HG02884 (cell line): ENCODE measurements around the gene FBXO36.
"Not testable (repeated sequence)": the region's sequence is repeated elsewhere in the genome, so short reads cannot be mapped to it uniquely, and the experiment has no call there.

ENCODE experiments used
- ATAC-seq: cut with Tn5 transposase; IDR thresholded peaks from one replicate; pipeline ENCODE4 v1.9.1; 2021; ENCODE audit warnings: mild to moderate bottlenecking, moderate library complexity; ENCODE audit not compliant: unreplicated experiment

Gene FBXO36

DNA sequence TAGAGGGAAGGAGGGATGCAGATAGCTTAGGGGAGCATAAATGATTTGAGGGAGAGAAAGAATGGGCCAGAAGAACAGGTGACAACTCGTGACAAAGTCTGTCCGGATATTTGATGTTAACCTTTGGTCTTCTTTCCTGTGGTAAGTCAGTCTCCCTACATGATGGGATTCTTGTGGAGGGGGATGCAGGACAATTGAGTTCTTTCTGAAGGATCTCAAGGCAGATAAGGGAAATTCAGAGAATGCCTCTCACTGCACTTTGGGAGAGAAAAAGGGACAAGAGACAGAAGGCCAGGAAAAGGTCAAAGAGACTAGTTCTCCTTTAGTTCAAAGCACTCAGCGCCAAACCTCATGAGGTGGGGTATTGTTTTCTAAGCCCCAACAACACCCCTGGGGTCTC is 34.2 kb downstream of the FBXO36 start:
- no peak for ATAC-seq

DNA sequence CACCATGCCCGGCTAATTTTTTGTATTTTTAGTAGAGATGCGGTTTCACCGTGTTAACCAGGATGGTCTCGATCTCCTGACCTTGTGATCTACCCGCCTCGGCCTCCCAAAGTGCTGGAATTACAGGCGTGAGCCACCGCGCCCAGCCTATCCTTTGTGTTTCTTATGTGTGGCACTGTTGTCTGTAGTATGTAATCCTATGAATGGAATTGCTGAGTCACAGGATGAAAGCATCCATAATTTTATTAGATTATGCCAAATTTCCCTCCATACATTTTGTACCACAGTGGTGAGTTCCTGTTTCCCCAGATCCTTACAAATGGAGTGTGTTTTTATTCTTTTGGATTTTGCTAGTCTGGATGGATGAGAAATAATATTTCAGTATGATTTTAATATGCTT is 41.3 kb downstream of the FBXO36 start:
- not testable (repeated sequence) for ATAC-seq

DNA sequence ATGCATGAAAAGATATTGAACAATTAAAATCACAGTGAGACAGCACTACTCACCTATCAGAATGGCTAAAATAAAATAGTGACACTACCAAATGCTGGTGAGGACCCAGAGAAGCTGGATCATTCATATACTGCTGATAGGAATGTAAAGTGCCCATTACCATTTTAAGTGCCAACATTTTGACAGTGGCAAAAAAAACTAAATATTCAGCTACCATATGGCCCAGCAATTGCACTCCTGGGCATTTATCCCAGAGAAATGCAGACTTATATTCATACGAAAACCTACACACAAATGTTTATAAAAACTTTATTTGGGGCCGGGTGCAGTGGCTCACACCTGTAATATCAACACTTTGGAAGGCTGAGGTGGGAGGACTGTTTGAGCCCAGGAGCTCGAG is 47.6 kb downstream of the FBXO36 start:
- no peak for ATAC-seq

DNA sequence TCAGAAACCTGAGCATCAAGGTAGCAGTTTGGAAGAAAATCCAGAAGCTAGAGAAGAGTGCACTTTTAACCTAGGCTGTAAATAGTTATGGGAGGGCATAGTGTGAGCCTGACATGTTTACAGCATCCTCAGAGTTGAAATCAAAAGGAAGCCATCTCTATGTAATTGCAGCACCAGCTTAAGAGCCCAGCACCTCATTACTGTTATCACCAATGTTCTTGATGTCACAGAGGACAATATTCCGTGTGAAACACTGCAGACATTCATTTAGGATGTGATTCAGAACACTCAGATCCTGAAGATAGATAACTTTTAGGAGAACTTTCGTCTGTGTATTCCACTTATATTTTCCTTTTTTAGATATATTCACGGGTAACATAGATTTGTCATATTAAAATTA is 48.1 kb downstream of the FBXO36 start:
- ATAC-seq: no peak

DNA sequence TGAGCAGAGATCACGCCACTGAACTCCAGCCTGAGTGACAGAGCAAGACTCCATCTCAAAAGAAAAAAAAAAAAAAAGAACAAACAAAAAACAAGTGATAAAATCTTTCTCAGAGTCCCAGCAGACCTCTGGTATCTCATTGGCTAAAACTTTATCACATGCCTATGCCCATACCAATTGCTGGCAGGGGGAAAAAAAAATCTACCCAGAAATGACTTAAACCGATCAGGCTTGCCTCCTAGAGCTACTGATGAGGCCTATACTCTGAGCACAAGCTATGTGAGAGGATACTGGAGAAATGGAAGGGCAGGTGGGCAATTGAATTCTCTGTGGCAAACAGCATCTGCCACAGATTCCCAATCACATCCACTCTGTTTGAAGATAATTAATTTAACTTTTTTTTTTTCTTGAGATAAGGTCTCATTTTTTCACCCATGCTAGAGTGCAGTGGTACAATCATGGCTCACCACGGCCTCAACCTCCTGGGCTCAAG is 49.0 kb downstream of the FBXO36 start:
- no peak for ATAC-seq

GRCh38 chr2:229974266-229974665 is 52.0 kb downstream of the FBXO36 start:
- no peak for ATAC-seq

DNA sequence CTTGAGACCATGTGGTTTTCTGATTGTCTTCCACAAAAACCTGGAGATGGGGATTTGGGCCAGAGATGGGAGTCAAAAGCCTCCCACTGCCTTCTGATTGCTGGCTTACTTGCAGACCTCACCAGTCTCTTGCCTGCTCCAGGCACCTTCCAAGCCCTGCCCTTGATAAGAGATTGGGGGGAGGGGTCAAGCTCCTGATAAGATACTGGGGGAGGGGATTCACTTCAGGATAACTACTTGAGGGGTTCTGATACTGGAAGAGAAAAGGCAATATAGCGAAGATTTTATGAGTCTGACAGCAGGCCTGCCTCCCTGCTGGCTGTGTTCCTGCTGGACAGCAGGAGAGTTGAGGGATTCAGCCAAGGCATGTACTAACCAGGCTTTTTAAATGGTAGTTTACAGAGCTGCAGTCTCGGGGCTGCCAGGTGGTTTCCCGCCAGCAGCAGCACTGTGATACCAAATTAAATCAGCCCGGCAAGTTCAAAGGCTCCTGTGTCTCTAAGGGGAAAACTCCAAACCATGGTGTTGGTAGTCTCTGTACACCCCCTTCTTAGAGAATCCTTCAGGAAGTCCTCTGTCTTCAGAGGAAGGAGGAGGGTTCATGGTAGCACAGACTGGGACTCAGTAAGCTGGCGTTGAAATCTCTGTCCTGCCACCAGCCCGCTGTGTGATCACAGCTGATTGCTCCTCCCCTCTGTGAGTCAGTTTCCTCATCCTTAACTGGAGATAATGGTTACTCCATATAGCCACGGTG is 58.3 kb downstream of the FBXO36 start:
- no peak for ATAC-seq

DNA sequence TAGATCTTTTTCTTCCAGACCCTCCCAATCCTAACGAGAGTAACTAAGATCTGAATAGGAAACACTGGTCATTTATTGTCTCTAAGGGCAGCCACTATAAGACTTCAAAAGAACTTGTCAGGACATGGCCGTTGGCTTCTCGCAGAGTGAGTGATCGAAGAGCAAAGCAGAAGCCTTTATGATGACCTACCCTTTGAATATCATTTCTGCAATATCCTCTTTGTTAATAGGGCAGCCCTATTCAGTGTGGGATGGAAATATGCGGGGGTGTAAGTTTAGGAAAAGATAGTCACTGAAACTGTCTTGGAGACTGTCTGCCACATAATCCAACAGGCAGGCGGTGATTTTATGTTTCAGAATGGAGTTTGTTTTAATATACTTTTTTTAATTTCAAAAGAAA is 70.9 kb downstream of the FBXO36 start:
- ATAC-seq: no peak

GRCh38 chr2:229996320-229996719 is 74.0 kb downstream of the FBXO36 start:
- no peak for ATAC-seq

DNA sequence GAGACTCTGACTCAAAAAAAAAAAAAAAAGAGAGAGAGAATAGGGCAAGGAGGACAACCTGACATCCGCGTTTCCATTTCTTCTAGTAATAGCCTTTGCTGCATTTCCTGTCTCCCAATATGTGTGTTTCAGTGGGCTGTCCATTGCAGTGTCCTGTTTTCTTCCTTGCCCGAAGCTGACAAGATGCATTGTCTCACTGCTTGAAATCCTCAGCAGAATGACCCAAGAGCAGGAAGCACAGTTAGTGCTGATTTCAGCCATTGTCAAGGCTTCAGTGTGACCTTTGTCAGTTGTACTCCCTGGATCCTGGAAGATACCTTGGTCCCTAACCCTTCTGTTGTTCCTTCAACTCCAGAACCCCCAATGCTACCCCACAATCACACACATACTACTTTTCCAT is 75.3 kb downstream of the FBXO36 start:
- ATAC-seq: no peak

DNA sequence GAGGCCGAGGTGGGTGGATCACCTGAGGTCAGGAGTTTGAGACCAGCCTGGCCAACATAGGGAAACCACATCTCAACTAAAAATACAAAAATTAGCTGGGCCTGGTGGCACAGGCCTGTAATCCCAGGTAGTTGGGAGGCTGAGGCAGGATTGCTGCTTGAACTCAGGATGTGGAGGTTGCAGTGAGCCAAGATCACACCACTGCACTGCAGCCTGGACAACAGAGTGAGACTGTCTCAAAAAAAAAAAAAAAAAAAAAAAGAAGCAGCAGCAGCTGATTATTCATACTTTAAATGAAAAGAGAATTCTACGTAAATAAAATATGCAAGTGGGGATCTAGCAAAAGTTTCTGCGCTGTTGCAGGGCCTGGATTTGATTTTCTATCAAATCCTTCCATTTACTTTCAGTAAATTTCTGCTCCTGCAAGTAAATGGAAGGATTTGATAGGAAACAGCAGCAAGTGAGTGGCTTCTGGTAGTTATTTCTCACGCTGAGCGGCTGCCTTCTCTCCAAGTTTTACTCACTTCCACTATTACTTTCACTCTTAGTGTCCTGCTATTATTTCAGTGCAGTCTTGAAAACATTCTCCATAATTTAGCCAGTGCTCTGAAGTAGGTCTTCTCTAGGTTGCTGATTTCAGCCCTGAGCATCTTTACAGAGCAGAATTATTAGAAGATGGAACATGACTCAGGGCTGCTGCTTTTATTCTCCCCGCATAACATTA is 78.0 kb downstream of the FBXO36 start:
- ATAC-seq: peak; percentile 97

DNA sequence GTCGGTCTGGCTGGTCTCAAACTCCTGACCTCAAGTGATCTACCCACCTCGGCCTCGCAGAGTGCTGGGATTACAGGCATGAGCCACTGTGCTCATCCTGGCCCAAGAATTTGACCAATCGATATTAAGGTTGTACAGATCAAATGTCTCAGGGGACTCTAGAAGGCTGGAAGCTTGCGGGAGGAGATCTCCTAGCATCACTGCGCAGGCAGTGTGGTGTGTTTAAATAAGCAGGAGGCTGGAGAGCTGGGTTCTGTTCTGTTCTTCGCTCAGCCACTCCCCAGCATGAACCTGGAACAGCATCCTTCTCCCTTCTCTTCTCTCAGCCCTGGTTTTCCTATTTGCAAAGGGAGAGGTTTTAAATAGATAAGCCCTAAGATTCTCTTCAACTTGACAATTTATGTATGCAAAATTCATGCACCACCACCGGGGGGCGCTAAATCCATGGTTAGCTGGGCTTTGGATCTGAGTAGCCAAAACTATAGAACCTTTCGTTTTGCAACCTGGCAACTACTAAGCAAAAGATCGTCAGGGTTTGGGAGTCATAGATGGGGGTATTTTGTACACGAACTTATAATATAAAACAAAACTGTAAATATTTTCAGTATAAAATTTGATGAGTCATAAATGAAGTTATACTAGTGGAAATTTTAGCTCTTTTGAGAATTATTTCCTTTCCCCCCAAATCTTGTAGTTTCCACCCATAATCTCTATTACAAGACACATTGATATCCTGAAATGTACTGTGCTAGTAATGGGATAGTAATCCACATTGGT is 85.8 kb downstream of the FBXO36 start:
- ATAC-seq: peak; percentile 65

DNA sequence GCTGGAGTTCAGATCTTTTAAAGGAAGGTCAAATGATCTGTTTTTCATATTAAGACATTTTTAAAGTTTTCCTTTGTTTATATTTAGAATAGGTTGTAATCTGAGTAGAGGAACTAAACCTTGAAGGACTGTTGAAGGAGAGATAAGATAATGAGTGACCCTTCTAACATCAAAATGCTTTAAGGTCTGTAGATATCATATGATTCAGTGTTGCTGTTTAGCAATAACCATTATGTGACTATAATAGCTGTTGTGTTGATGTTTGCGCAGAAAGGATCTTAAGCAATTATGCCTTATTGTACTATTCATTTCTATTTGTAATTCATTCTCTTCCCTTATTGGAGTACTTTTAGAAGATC is 86.4 kb downstream of the FBXO36 start:
- no peak for ATAC-seq

- no peak for ATAC-seq
These were observed 88.2 kb downstream of the FBXO36 start for GRCh38 chr2:230010501-230010900.

GRCh38 chr2:230011617-230012016 is 89.3 kb downstream of the FBXO36 start:
- ATAC-seq: no peak

DNA sequence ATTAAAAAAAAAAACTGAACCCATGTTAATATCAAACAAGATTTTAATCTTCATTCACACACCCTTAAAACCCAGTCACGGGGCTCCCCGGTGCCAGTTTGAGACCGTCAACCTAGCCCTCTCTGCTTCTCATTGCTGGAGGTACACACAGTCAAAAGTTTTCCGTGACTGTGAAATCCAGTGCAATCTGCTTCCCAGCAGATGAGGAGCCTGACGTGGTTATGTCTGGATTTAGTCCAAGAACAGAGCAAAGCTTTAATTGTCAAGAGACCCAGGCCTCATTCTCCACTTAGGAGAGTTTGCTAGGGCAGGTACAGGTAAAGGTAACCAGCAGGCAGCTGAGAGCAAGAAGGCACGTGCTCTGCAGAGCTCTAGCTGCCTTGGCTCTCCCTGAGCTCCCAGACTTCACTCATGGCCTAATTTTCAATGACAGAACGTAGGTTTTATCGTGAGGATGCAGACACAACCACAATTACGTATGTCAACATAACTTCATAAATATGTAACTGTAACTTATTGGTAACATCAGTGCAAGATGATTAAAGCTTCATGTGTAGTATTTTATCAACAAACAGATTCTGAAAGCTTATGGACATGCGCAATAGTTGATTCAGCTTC is 90.1 kb downstream of the FBXO36 start:
- ATAC-seq: no peak

GRCh38 chr2:230016844-230017243 is 94.5 kb downstream of the FBXO36 start:
- ATAC-seq: no peak

GRCh38 chr2:230018153-230018552 is 95.8 kb downstream of the FBXO36 start:
- ATAC-seq: no peak

GRCh38 chr2:230019742-230020141 is 97.4 kb downstream of the FBXO36 start:
- no peak for ATAC-seq

DNA sequence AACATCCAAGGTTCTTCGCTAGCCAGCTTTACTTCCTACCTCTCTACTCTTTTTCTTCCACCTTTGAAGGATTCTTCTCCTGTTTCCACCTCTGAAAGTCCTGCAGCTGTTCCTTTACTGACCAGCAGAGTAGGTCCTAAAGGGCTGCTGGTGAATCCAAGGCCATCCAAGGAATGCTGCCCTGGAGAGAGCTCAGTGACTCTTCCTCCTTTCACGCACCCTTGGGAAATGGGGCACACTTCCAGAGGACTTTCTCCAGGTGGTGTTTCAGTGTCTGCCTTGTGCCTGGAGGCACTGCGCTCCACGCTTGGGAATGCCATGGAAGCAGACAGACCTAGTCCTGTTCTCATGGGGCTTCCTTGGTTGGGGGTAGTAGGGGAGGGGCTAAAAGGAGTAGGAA is 101.0 kb downstream of the FBXO36 start:
- ATAC-seq: no peak

DNA sequence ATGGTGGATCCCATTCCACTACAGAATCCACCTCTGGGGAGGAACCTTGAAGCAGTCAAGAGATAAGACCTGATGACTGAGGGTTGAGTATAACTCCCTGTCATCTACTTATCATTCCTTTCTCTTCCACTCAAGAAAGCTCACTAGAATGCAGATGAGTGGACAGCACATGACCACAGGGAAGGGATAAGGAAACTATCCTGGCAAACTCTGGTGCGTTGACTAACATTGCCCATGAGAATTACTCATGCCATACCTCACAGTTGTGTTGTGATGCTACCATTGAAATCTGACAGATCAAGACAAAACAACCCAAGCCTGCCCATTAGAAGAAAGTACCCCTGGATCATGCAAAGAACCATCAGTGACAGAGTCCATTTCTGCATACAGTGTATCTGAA is 119.9 kb downstream of the FBXO36 start:
- no peak for ATAC-seq
